Upper lobe of right lung (tissue), 1 donor: ENCODE data around the gene TATDN2. TPM values are rescaled to one million over a fixed set of nuclear protein-coding genes. Genes with fewer than 3 reads are reported as not detected.
"Not testable (repeated sequence)": the region's sequence is repeated elsewhere in the genome, so short reads cannot be mapped to it uniquely, and the experiment has no call there.

Experiments used
- ATAC-seq: fragments of 200-7000 bp; cut with Tn5 transposase; one replicate; pipeline ENCODE4 v1.9.1; 2020; ENCODE audit warnings: mild to moderate bottlenecking, moderate library complexity
- DNase-seq: peaks from one replicate; pipeline ENCODE4 v3.0.0-alpha.2; 2020
- H3K27ac ChIP-seq: fragments of 200-600 bp; one replicate; pipeline ENCODE4 v1.8.0; 2022
- H3K27me3 ChIP-seq: fragments of 200-600 bp; one replicate; pipeline ENCODE4 v1.8.0; 2022; ENCODE audit warnings: mild to moderate bottlenecking
- H3K36me3 ChIP-seq: fragments of 200-600 bp; one replicate; pipeline ENCODE4 v1.8.0; 2022
- H3K4me1 ChIP-seq: fragments of 200-600 bp; one replicate; pipeline ENCODE4 v1.8.0; 2022
- H3K4me3 ChIP-seq: fragments of 200-600 bp; one replicate; pipeline ENCODE4 v1.8.0; 2022; ENCODE audit warnings: mild to moderate bottlenecking
- H3K9me3 ChIP-seq: fragments of 200-600 bp; one replicate; pipeline ENCODE4 v1.8.0; 2022
- intact Hi-C: fragments of 100-400 bp; cut with DNase I; formaldehyde crosslinking; loops from one replicate; pipeline ENCODE4 v1.11.0; 2022
- total RNA-seq: library from RNA; stranded (reverse); fragmentation: NEBNext Ultra II Directional; extraction: Animal tissue kit (Norgen Biotek cat#: 25700); gene quantifications from one replicate; pipeline ENCODE4 v1.2.1, GENCODE V29; 2021
- TF ChIP-seq, protein P1 (sequence below): fragments of 200-600 bp; IDR thresholded peaks from one replicate; pipeline ENCODE4 v1.8.0; 2022; ENCODE audit warnings: antibody characterized with exemption
- donor health status: DM: no; HTN: yes; CAD: no; lungs with severe emphysema.

The TATDN2 gene
- total RNA-seq, 1 donor from 2014 or later = 32.3 TPM

DNA sequence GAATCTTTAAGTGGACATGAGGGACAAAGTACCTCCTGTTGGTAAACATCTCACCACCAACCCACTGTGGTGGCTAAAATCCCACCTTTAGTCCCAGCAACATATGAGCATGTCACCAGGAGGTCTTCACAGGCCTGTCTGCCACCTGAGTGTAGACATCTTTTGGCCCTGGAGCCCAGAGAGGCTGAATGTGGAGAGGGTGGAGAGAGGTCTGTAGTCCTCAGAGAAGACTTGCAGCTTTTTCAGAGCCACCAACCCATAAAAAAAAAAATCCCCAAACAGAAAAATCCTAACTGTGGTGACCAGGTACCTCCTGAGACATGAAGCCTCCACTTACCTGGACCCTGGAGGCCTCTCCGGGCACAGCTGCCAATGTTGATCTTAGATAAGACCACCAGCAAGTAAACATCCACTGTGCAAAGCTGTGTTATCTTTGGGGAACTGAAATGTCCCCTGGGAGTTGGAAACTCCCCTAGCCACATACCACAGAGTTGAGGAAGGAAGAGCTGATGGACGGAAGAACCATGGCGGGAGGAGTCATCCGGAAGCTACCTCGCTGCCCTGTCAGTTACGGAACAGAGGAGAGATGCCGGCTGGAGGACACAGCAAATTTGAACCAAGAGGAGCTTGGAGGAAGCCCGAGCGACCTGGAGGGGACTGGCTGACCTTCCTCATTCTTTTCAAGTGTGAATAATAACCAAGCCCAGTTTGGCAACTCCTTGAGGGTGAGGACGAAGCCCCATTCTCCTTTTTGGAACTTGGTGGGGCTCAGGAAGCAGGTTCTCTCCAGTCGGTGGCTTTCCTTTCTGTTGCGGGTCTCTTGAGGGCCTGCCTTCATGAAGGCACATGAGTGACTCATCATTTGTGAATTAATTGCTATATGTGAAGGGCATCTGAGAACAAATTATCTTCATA, 44.5 kb downstream of the TATDN2 start, which contains the start of gene GHRL:
TSS of gene GHRL (minus strand) at position 443 of the 915 bp plus-strand sequence. CDS start 2,767 bp downstream, outside the sequence.
- ATAC-seq (peak; percentile 64), DNase-seq (no peak)
- no peaks in the 10 kb centered on the region for H3K27me3 ChIP-seq
- H3K36me3 ChIP-seq = peaks cover 23% of the 10 kb centered on the region
- H3K27ac ChIP-seq = no peak within 1 kb of the TSS
- intact Hi-C loops = no loop called here
- no peaks in the 10 kb centered on the region for H3K9me3 ChIP-seq
- H3K4me1 ChIP-seq = no peaks in the 10 kb centered on the region
- TF ChIP-seq, protein P1, sequence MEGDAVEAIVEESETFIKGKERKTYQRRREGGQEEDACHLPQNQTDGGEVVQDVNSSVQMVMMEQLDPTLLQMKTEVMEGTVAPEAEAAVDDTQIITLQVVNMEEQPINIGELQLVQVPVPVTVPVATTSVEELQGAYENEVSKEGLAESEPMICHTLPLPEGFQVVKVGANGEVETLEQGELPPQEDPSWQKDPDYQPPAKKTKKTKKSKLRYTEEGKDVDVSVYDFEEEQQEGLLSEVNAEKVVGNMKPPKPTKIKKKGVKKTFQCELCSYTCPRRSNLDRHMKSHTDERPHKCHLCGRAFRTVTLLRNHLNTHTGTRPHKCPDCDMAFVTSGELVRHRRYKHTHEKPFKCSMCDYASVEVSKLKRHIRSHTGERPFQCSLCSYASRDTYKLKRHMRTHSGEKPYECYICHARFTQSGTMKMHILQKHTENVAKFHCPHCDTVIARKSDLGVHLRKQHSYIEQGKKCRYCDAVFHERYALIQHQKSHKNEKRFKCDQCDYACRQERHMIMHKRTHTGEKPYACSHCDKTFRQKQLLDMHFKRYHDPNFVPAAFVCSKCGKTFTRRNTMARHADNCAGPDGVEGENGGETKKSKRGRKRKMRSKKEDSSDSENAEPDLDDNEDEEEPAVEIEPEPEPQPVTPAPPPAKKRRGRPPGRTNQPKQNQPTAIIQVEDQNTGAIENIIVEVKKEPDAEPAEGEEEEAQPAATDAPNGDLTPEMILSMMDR = no peak
- H3K4me3 ChIP-seq = no peak within 1 kb of the TSS

DNA sequence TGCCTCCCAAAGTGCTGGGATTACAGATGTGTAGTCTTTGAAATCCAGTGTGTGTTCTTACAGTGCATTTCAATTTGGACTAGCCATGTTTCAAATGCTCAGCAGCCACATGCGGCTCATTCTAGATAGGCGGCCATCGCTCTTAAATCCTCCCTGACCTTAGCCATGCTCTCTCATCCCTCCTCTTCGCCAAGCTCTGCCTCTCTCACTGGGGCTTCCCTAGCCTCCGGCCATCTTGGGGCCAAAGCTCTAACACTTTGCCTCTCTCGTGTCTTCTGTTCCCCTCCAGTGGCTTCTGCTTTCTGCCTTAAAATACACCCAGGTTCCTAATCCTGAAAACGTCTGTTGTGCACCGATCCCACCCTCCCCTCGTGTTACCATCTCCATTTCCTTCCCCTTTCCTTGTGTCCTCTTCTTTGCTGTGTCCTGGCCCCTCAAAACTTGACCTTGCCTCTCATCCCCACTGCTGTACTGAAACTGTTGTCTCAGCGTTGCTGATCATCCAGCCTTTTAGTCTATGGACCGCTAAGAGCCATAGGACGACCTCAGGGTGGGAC, 45.8 kb downstream of the TATDN2 start:
- H3K4me1 ChIP-seq = no peaks in the 10 kb centered on the region
- H3K4me3 ChIP-seq = no peak overlapping the region
- H3K9me3 ChIP-seq = no peaks in the 10 kb centered on the region
- H3K27me3 ChIP-seq = no peaks in the 10 kb centered on the region
- intact Hi-C loops = no loop called here
- no peak overlapping the region for H3K27ac ChIP-seq
- DNase-seq = no peak
- peaks cover 20% of the 10 kb centered on the region for H3K36me3 ChIP-seq
- TF ChIP-seq, protein P1 = no peak
- ATAC-seq = no peak

DNA sequence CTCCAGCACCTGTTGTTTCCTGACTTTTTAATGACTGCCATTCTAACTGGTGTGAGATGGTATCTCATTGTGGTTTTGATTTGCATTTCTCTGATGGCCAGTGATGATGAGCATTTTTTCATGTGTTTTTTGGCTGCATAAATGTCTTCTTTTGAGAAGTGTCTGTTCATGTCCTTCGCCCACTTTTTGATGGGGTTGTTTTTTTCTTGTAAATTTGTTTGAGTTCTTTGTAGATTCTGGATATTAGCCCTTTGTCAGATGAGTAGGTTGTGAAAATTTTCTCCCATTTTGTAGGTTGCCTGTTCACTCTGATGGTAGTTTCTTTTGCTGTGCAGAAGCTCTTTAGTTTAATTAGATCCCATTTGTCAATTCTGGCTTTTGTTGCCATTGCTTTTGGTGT, 49.8 kb downstream of the TATDN2 start:
- intact Hi-C loops, H3K4me3 ChIP-seq, ATAC-seq, H3K27me3 ChIP-seq, H3K4me1 ChIP-seq, H3K27ac ChIP-seq, DNase-seq, H3K9me3 ChIP-seq: not testable (repeated sequence)
- peaks cover 59% of the 10 kb centered on the region for H3K36me3 ChIP-seq

DNA sequence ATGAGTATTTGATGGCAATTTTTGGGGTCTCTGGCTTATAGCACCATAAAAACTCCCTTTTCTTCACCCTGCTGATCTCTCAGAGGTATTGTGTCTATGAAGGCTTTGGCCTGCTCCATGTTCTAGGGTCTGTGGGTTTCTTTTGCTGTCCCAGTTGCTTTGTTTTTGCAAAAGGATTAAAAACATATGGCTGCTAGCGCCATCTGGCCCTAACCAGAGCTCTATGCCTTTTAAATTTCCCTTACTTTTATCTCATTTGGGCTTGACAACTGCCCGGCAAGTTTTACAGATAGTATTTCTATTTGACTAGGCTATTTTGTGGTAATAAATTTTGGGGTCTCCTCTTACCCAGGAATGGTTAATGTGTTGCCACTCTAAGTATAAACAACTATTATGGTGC, 50.9 kb downstream of the TATDN2 start:
- DNase-seq (no peak), ATAC-seq (no peak)
- no peaks in the 10 kb centered on the region for H3K9me3 ChIP-seq
- intact Hi-C loops = no loop called here
- TF ChIP-seq, protein P1 = no peak
- no peak overlapping the region for H3K4me3 ChIP-seq
- H3K27ac ChIP-seq = no peak overlapping the region
- no peaks in the 10 kb centered on the region for H3K4me1 ChIP-seq
- H3K27me3 ChIP-seq = no peaks in the 10 kb centered on the region
- H3K36me3 ChIP-seq = peaks cover 70% of the 10 kb centered on the region

DNA sequence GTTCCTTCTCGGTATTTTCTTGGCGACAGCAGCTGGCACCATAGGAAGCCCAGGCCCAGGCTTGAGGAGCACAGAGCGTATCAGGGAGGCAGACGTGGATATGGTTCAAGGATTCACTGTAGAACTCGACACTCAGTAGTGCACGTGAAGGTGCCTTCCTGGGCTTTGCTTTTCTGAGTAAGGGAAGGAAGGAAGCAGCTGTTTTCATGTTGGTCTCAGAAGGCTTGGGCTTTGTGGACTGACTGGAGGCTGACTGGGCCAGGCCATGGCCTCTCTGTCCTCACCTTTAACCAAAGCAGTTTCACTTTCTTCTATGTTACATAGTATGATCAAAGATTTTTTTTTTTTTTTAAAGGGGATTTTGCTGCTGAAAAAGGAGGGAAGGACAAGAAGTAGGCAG, 51.4 kb downstream of the TATDN2 start:
- Histone ChIP-seq H3K9me3 (no peaks in the 10 kb centered on the region), H3K36me3 (peaks cover 75% of the 10 kb centered on the region), H3K4me1 (no peaks in the 10 kb centered on the region), H3K27ac (no peak overlapping the region), H3K4me3 (no peak overlapping the region), H3K27me3 (no peaks in the 10 kb centered on the region)
- DNase-seq (no peak), ATAC-seq (no peak)
- intact Hi-C loops = no loop called here
- TF ChIP-seq, protein P1 = no peak

DNA sequence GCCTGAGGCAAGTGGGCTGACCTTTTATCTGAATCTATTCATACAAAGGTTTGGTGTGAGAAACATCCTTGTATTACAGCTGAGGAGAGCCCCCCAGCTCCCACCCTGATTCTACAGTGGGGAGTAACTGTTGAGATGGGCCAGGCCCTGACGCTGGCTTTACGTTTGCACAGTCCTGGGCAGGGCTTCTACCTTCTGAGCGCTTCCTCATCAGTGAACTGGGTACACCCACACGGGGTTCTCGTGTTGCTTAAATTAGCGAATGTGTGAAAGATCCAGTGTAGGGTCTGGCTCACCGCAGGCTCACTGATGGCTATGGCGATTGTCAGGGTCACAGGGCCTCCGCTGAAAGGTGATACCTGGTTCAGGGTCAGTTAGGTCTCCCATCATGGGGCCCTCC, 51.8 kb downstream of the TATDN2 start:
- DNase-seq = no peak
- H3K4me3 ChIP-seq = no peak overlapping the region
- TF ChIP-seq, protein P1 = no peak
- no peak for ATAC-seq
- intact Hi-C loops = no loop called here
- H3K36me3 ChIP-seq = peaks cover 76% of the 10 kb centered on the region
- no peaks in the 10 kb centered on the region for H3K4me1 ChIP-seq
- H3K27me3 ChIP-seq = no peaks in the 10 kb centered on the region
- no peak overlapping the region for H3K27ac ChIP-seq
- H3K9me3 ChIP-seq = no peaks in the 10 kb centered on the region
